ELF-1 (cell line): ENCODE results near the gene MOGAT2.
A peak's percentile ranks its signal among the peaks of the same experiment; 100 is the strongest.
"Not testable (repeated sequence)": the region's sequence is repeated elsewhere in the genome, so short reads cannot be mapped to it uniquely, and the experiment has no call there.

Experiments used
- DNase-seq: peaks from one replicate; pipeline ENCODE4 v3.0.0-alpha.2; 2016; ENCODE audit warnings: low read depth, low spot score

The MOGAT2 gene

DNA sequence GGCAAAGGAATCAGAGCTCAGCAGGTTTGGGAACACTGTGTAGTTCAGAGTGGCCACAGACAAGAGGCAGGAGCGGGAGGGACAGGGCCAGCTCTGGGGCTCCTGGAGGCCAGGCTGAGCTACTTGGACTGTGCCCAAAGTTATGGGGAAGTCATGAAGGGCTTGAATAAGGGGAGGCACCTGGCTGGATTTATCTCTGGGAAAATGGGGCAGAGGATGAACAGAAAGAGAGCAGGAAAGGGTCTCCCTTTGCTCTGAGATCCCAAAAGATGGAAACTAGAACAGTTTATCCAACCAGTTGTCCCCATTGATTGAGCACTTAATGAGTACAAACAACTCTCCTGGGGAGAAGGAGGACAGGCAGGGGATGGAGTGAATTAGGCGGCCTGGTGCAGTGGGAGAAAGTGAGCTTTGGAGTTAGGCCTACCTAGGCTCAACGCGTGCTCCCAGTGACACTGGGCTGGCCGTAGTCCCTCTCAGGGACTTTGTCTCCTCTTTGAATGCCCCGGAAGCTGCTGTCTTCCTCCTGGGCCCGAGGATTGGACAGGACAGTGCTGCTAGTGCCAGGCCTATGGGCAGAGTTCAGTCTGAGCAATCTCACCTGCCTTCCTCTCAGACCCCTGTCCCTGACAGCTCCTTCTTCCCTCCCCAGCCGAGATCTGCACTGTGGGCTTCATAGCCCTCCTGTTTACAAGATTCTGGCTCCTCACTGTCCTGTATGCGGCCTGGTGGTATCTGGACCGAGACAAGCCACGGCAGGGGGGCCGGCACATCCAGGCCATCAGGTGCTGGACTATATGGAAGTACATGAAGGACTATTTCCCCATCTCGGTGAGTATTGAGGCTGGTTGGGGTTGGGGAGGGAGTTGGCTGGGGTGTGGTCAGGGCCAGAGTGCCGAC is 2.0 kb downstream of the MOGAT2 start:
- DNase-seq: no peak

DNA sequence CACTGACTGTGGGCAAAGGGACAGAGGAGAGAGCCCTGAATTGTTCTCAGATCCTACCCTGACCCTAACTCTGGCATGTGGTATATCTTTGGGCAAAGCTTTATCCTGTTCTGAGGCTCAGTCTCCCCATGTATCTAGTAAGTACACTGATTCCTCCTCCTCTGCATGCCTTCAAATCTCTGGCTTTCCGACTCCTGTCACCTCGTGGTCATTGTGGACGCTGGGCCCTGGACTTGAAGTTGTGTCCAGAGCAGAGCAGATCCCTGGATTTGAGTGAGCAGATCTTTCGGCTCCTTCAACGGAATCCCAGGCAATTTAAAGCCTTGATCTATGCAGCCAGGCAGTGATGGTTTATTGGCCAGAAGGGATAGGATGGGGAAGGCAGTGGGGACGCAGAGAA is 3.0 kb downstream of the MOGAT2 start:
- DNase-seq: no peak

DNA sequence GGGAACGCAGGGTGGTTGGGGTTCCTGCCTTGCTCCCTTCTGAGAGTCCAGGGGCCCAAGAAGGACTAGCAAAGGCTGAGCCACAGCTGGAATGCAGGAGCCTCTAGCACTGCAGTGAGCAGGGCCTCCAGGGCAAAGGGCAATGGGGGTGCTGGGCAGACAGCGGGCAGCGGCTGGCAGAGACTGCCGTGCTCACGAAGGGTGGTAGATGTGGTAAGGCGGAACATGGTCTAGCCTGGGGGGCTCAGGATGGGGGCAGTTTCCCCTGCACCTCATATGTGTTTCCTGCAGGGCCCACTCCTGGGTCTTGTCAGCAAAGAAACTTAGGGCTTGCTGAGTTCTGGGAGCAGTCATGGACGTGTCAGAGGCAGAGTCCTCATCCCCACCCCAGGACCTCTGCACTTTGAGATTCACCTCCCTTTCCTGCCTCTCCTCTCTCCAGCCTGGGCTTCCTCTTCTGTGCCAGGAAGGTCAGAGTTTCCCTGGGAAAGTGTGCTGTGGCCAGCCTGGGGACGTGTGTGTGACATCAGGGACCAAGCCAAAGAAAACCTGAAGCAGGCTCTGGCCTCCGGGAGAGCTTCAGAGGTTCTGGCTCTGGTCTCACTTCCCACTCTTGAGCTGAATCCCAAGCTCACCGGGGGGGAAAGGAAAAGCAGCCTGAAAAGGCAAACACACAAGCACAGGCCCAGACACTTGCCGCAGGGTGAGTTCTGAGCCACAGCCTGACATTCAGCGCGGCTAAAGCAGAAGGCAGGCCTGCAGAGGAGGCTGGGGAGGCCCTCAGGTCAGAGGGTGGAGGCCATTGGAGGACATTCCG is 4.4 kb downstream of the MOGAT2 start:
- DNase-seq: peak; percentile 84

DNA sequence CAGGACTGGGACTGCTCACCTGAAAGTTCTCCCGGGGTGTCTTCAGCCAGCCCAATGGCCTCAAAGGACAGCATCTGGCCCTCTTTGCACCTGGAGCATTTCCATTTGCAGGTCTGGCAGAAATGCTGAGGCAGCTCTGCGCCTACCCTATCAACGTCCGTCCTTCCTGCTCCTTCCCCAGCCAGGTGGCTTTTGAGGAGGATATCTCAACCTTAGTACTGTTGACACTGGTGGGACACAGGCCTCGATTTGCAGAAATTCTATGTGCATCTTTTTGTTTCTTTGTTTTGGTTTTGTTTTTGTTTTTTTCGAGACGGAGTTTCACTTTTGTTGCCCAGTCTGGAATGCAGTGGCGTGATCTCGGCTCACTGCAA is 5.0 kb downstream of the MOGAT2 start:
- DNase-seq: no peak

DNA sequence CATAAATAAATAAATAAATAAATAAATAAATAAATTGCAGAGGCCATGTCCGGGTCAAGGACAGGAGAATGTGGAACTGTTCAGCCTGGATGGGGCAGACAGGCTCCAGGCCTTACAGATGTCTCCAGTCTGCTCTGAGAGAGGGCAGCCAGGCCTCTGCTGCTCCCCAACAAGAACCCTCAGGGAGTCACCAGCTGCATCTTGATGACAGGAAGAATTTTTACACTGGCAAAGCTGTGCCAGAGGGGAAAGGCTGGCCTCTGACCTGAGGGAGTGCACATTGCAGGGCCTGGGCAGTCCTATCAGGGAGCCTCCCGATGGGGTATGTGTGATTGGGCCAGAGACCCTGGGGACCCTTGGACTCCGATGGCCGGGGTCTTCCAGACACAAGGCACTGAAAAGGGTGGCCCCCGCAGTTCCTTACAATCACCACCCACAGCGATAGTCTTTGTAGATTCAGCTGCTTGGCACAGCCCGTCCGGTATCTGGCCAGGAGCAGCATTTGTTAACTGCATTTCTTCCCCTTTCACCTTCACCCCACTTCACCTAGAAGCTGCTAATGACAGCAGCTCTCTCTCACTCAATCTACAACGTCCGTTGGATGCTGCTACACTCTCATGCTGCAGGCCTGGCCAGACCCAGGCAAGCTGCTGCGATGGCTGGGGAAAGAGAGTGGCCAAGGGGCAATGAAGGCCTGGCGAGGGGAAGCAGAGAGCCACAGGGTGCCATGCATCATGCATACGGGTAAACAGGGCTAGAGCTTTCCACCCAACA is 8.1 kb downstream of the MOGAT2 start:
- no peak for DNase-seq

DNA sequence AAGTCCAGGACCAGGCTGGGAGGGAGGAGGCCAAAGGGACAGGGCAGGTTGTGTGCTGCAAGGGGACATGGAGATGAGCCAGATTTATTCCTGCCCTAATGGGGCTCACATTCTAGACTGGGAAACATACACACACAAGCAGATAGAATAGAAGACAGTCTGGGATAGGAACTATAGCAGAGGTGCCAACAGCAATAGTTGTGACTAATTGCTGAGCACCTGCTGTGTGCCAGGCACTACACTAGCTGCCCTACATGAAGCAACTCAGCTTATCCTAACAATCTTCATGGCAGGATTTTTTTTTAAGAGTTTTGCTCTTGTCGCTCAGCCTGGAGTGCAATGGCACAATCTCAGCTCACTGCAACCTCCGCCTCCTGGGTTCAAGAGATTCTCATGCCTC is 11.4 kb downstream of the MOGAT2 start:
- no peak for DNase-seq

DNA sequence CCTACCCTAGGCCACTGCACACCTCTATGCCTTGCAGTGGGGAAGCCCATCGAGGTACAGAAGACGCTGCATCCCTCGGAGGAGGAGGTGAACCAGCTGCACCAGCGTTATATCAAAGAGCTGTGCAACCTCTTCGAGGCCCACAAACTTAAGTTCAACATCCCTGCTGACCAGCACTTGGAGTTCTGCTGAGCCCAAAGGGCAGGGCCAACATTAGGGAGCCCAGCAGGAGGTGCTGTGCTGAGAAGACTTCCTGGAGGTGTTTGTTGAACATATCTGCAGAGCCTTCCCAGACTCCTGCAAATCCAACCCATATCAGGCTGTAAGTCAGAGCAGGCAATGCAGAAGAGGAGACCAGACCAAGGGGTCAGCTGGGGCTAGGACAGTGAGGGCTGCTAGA is 13.5 kb downstream of the MOGAT2 start:
- no peak for DNase-seq

DNA sequence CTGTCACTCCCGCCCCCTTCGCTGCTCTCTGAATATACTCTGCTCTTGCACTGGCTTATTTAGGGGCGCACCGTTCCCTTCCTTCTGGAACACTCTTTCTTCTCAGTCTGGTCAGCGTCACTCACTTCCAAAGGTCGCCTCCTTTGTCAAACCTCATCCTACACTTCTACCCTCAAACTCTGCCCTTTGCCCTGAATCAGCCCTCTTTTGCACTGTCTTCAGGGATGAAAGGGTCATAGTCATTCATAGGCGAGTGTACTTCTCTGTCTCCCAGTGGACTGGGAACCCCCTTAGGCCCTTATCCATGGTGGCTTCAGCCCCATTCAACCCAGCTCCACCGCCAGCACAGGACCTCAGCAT is 15.4 kb downstream of the MOGAT2 start:
- DNase-seq: no peak

DNA sequence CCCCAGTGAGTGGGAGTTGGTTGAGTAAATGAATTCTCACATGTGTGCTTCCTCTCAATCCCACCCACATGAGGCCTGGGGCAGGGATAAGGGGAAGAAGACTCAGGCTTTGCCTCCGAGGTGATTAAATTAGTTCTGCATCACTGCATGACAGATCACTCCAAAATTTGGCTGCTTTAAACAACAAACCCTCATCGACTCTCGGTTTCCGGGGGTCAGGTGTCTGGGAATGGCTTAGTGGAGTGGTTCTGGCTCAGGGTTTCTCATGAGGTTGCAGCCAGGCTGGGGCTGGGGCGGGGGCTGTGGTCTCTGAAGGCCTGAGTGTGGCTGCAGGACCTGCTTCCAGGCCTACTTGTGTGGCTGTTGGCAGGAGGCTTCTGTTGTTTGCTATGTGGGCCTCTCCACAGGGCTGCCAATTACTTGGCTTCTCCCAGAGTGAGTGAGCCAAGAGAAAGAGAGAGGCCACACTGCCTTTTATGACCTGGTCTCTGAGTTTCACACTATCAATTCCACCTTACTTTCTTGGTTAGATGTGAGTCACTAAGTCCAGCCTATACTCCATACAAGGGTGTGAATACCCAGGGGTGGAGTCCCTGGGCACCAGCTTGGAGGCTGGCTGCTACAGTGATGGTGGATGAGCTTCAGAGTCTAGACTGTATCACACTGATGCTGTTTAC is 15.9 kb downstream of the MOGAT2 start:
- no peak for DNase-seq

DNA sequence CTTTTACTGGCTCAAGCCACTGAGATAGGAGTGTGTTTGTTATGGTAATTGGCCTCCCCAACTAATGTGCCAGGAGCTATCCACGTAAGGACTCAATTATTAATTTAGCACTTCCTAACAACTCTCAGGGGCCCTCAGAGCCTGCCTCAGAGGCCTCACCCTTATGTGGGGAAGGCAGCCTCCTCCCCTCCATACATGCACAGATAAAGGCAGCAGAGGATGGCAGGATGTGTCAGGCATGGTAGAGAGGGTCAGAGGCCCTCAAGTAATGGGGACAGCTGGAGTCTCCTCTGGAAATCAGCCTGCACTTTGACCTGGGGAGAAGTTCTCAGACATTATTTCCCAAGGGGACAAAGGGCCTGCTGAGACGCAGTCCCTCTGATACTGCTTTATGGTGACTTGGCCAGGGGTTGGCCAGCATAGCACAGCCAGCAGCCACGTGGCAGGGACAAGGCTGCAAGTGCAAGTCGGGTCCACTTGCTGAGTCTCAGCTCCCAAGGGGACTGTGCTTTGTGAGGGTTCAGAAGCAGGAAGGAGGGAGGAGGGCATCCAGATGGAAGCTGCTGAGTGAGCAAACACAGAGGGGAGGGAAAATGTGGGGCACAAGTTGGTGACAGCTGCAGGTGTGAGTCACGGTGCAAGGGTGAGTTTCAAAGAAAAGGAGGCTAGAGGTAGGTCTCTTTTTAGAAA is 17.0 kb downstream of the MOGAT2 start:
- no peak for DNase-seq

DNA sequence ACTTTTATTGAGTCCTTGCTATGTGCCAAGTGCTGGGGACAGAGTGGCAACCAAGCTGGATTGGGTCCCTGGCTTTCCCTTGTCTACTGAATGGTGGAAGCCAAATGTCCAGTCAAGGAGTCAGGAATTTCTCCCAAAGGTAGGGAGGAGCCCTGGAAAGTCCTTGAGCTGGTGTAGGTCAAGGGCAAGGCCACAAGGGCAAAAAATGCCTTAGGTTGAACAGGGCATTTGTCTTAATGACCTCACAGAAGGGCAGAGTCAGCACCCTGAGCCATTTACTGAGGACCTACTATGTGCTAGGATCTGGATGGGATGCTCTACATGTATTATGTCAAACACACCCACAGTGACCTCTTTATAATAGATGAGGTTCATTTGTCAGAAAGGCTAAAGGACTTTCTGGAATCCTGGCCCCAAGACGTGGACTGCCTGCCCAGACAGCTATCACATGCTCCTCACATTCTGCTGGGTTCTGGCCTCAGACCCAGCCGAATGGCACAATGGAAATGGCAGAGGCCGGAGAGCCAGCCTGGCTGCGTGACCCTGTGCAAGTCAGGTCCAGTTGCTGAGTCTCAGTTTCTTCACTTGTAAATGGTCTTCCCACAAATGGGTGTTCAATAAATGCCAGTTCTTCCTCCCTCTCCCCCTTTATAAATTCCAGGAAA is 17.7 kb downstream of the MOGAT2 start:
- no peak for DNase-seq

DNA sequence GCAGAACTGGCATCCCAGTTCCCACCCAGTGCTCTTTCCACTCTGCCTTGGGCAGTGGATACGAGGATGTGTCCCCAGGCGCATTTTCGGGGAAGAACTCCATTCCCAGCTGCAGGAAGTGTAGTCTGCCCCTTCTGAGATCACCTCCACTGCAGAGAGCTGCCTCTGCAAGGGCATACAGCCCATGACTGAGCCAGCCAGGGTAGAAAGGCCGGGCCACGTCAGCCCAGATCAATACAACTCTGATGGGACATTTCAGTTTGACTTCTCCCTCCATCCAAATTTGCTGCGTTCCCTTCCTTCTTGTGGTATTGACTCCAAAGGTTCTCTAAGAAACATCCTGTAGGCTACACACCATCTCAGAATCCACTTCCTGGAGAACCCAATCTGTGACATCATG is 19.7 kb downstream of the MOGAT2 start:
- DNase-seq: no peak

DNA sequence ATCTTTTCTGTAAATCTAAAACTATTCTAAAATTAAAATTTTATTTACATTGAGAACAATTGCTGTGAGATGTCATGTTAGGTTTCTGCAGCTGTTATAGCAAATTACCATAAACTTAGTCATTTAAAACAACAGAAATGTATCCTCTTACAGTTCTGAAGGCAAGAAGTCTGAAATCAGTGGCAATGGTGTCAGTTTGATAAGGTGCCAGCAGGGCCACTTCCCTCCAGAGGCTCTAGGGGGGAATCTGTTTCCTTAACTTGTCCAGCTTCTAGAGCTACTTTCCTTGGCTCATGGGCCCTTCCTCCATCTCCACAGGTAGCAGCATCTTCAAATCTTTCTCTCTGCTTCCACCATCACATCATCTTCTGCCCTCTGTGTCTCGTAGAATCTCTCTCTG is 23.0 kb downstream of the MOGAT2 start:
- no peak for DNase-seq

DNA sequence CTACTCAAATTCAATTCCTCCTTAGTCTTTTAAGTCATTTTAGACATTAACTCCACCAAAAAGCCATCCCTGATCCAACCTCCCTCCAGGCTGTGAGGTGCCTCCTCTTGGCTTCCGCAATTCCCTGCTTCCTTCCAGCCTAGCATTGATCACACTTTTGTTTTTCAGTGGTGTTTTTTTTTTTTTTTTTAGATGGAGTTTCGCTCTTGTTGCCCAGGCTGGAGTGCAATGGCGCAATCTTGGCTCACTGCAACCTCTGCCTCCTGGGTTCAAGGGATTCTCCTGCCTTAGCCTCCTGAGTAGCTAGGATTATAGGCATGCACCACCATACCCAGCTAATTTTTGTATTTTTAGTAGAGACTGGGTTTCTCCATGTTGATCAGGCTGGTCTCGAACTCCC is 25.5 kb downstream of the MOGAT2 start:
- not testable (repeated sequence) for DNase-seq

DNA sequence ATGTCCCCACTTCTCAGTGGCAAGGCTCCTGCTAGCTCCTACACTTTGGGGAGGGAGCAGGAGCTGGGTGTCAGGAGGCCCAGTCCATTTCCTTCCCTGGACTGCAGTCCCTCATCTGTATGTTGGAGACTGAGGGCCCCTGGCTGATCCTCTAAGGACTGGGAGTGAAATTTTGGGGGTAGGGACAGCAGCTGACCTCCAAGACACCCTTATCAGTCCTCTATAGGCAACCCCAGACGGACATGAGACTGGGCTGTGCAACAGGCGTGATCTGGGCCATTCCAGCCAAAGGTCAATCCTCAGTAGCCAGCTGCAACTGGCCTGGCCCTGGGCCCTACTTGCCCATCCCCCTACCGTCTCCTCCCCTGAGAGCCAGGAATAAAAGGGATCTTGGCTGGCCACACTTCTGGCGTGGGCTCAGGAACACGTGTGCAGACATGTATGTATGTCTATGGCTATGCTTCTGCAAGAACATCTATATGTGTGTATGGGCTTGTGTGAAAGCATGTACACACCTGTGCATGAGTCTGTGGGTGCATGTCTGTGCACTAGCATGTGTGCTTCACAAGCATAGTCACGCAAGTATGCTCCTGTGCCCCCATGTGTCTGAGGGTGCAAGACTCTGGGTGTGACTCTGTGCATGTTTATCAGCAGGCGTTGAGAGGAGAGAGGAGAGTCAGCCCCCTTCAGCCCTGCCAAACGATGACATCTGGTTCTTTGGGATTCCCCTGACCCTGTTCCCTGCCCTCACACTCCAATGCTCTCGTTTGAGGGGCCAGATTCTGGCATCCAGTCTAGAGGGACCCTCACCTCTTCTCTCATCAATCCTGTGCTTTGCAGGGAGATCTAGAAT is 26.3 kb downstream of the MOGAT2 start:
- no peak for DNase-seq

DNA sequence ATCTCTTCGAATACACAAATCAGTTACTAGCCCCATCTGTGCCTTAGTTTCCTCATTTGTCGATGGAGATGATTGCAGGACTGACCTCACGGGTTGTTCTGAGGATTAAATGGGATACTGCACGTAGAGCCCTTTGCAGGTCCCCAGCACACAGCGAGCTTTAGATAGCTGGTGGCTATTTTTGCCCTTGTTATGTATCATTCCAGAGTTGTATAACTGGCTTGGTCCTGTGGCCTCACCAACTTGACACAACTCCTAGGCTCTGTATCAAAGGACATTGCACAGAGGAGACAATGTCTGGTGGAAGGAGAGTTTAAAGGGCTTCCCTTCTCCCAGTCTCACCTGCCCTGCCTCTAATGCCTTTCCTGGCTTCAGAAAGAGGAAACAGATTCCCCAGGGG is 28.2 kb downstream of the MOGAT2 start:
- DNase-seq: no peak

DNA sequence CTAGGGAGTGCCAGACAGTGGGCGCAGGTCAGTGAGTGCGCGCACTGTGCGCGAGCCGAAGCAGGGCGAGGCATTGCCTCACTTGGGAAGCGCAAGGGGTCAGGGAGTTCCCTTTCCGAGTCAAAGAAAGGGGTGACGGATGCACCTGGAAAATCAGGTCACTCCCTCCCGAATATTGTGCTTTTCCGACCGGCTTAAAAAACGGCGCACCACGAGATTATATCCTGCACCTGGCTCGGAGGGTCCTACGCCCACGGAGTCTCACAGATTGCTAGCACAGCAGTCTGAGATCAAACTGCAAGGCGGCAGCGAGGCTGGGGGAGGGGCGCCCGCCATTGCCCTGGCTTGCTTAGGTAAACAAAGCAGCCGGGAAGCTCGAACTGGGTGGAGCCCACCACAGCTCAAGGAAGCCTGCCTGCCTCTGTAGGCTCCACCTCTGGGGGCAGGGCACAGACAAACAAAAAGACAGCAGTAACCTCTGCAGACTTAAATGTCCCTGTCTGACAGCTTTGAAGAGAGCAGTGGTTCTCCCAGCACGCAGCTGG is 31.2 kb downstream of the MOGAT2 start:
- not testable (repeated sequence) for DNase-seq

DNA sequence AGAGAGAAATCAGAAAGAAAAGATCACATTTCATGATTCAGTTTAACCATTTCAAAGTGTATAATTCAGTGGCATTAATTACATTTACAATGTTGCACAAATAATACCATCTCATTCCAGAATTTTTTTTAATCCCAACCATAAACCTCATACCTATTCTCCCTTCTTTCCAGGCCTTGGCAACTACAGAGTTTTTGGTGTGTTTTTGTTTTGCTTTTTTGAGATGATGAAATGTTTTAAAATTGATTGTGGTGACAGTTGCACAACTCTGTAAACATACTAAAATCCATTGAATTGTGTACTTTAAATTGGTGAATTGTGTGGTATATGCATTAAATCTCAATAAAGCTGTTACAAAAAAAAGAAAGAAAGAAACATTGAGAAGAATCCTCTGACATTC is 37.3 kb downstream of the MOGAT2 start:
- not testable (repeated sequence) for DNase-seq

DNA sequence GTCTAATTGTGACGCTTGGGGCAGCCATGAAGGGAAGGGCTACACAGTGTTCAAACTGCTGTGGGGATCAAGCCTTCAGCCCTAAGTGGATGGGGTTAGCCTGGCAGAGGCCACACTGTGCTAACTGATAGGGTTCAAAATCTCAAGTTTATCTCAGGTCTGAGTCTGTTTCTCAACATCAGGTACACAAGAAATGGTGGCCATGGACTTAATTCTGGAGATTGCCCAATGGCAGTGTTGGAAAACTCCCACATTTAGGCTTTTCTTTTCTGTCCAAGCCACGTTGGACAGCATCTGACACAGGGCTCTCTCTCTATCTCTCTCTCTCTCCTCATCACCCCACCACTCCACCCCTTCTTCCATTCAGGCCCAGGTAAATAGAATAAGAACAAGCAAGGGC is 40.0 kb downstream of the MOGAT2 start:
- DNase-seq: no peak
